ENCODE results near the gene RPTN. TPM values are rescaled to one million over a fixed set of nuclear protein-coding genes. Genes with fewer than 3 reads are reported as not detected.

RPTN gene
- polyA plus RNA-seq, 1 of the 3 experiments (the other 2 are of a cell fraction): not detected

DNA sequence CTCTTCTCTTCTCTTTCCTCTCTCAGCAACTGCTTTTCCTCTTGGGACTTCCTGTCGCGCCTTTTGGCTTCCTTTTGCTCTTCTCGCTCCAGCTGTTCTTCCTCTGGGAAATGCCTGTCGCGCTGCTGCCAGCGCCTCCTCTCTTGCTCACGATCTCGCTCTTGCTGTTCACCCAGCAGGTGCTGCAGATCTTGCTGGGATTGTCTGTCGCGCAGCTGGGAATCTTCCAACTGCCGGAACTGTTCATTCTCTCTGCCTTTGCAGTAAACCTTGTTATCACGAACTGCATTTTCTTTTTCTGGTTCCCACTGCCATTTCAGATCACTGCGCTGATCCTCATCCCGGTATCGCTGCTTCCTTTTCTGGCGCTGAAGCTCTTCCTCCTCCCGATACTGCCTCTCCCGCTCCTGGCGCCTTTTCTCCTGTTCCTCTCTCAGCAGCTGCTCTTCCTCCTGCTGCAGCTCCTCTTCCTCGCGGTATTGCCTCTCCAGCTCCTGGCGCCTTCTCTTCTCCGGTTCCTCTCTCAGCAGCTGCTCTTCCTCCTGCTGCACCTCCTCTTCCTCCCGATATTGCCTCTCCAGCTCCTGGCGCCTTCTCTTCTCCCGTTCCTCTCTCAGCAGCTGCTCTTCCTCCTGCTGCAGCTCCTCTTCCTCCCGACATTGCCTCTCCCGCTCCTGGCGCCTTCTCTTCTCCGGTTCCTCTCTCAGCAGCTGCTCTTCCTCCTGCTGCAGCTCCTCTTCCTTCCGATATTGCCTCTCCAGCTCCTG is 49.6 kb downstream of the RPTN start:
- Histone ChIP-seq H3K4me2 (peak overlapping the region; percentile 95), H3K9me2 (no peaks in the 10 kb centered on the region), H3K4me1 (ENCODE audit: control insufficient read depth in 1 of 2, insufficient read depth in 2 of 2, low read depth in 1 of 2, low read length in 1 of 2) (peaks cover 0 to 12% of the 10 kb centered on the region in 2 experiments; a peak in 1 of 4 replicates), H4K20me1 (ENCODE audit: insufficient read depth) (no peaks in the 10 kb centered on the region), H3K9me3 (no peaks in the 10 kb centered on the region), H3K36me3 (replicated peaks in 1 of 2; ENCODE audit: control insufficient read depth in 1 of 2, insufficient read depth in 2 of 2, low read length in 1 of 2) (no peaks in the 10 kb centered on the region), H3K9ac (no peak overlapping the region), H3K79me2 (ENCODE audit: insufficient read depth) (no peaks in the 10 kb centered on the region), H3F3A (replicated peaks; ENCODE audit: insufficient read depth) (peaks cover 3% of the 10 kb centered on the region), H3K27me3 (ENCODE audit: insufficient read depth) (peaks cover 94% of the 10 kb centered on the region), H3K4me3 (ENCODE audit: low read depth in 2 of 2, low read length in 1 of 2) (peak overlapping the region in 1 of 2 experiments; percentile 63; a peak in 2 of 4 replicates), H2AFZ (ENCODE audit: low read depth) (peak overlapping the region; percentile 91), H3K27ac (ENCODE audit: low read depth in 2 of 2, low read length in 1 of 2) (no peak overlapping the region)
- POLR2A ChIA-PET: no interaction called here
- 4% methylated on average over 31 of the region's 31 CpGs for WGBS (ENCODE audit: low lambda C conversion rate)
- TF ChIP-seq, protein P1, sequence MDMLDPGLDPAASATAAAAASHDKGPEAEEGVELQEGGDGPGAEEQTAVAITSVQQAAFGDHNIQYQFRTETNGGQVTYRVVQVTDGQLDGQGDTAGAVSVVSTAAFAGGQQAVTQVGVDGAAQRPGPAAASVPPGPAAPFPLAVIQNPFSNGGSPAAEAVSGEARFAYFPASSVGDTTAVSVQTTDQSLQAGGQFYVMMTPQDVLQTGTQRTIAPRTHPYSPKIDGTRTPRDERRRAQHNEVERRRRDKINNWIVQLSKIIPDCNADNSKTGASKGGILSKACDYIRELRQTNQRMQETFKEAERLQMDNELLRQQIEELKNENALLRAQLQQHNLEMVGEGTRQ (IDR thresholded peaks at IDR 0.05; ENCODE audit: borderline replicate concordance, low read depth, low read length): no peak
- TF ChIP-seq POLR2AphosphoS5 (IDR thresholded peaks at IDR 0.05; ENCODE audit: low read depth, low read length) (no peak), RAD21 (IDR thresholded peaks at IDR 0.05; ENCODE audit: low read length) (no peak), SIN3A (IDR thresholded peaks at IDR 0.05; ENCODE audit: borderline replicate concordance, low read depth, low read length) (no peak), NFIC (IDR thresholded peaks at IDR 0.05; ENCODE audit: borderline replicate concordance) (no peak), TEAD4 (IDR thresholded peaks at IDR 0.05; ENCODE audit: borderline replicate concordance, insufficient read depth) (no peak), MXI1 (IDR thresholded peaks at IDR 0.05; ENCODE audit: low read depth, low read length) (no peak), EP300 (IDR thresholded peaks at IDR 0.05; ENCODE audit: borderline replicate concordance in 1 of 2, low read depth in 1 of 2, low read length in 1 of 2) (no peak), ELF1 (IDR thresholded peaks at IDR 0.05) (no peak), RXRA (IDR thresholded peaks at IDR 0.05; ENCODE audit: borderline replicate concordance, low read depth) (no peak), FOXJ3 (CRISPR knock-in tag; IDR thresholded peaks at IDR 0.05) (no peak), TAF1 (IDR thresholded peaks at IDR 0.05; ENCODE audit: borderline replicate concordance, low read depth, low read length) (no peak), SMC3 (IDR thresholded peaks at IDR 0.05; ENCODE audit: low read depth, low read length) (no peak), CHD2 (IDR thresholded peaks at IDR 0.05; ENCODE audit: low read length, partially characterized antibody) (no peak), RCOR1 (IDR thresholded peaks at IDR 0.05; ENCODE audit: low read length) (no peak)
- TF ChIP-seq, protein P2, sequence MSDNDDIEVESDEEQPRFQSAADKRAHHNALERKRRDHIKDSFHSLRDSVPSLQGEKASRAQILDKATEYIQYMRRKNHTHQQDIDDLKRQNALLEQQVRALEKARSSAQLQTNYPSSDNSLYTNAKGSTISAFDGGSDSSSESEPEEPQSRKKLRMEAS (IDR thresholded peaks at IDR 0.05; ENCODE audit: low read depth): no peak
- TF ChIP-seq, protein P3, sequence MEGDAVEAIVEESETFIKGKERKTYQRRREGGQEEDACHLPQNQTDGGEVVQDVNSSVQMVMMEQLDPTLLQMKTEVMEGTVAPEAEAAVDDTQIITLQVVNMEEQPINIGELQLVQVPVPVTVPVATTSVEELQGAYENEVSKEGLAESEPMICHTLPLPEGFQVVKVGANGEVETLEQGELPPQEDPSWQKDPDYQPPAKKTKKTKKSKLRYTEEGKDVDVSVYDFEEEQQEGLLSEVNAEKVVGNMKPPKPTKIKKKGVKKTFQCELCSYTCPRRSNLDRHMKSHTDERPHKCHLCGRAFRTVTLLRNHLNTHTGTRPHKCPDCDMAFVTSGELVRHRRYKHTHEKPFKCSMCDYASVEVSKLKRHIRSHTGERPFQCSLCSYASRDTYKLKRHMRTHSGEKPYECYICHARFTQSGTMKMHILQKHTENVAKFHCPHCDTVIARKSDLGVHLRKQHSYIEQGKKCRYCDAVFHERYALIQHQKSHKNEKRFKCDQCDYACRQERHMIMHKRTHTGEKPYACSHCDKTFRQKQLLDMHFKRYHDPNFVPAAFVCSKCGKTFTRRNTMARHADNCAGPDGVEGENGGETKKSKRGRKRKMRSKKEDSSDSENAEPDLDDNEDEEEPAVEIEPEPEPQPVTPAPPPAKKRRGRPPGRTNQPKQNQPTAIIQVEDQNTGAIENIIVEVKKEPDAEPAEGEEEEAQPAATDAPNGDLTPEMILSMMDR (IDR thresholded peaks at IDR 0.05): no peak
- TF ChIP-seq, protein P4, sequence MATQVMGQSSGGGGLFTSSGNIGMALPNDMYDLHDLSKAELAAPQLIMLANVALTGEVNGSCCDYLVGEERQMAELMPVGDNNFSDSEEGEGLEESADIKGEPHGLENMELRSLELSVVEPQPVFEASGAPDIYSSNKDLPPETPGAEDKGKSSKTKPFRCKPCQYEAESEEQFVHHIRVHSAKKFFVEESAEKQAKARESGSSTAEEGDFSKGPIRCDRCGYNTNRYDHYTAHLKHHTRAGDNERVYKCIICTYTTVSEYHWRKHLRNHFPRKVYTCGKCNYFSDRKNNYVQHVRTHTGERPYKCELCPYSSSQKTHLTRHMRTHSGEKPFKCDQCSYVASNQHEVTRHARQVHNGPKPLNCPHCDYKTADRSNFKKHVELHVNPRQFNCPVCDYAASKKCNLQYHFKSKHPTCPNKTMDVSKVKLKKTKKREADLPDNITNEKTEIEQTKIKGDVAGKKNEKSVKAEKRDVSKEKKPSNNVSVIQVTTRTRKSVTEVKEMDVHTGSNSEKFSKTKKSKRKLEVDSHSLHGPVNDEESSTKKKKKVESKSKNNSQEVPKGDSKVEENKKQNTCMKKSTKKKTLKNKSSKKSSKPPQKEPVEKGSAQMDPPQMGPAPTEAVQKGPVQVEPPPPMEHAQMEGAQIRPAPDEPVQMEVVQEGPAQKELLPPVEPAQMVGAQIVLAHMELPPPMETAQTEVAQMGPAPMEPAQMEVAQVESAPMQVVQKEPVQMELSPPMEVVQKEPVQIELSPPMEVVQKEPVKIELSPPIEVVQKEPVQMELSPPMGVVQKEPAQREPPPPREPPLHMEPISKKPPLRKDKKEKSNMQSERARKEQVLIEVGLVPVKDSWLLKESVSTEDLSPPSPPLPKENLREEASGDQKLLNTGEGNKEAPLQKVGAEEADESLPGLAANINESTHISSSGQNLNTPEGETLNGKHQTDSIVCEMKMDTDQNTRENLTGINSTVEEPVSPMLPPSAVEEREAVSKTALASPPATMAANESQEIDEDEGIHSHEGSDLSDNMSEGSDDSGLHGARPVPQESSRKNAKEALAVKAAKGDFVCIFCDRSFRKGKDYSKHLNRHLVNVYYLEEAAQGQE (IDR thresholded peaks at IDR 0.05; ENCODE audit: low read depth, low read length): no peak
- TF ChIP-seq, protein P5, sequence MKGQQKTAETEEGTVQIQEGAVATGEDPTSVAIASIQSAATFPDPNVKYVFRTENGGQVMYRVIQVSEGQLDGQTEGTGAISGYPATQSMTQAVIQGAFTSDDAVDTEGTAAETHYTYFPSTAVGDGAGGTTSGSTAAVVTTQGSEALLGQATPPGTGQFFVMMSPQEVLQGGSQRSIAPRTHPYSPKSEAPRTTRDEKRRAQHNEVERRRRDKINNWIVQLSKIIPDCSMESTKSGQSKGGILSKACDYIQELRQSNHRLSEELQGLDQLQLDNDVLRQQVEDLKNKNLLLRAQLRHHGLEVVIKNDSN (IDR thresholded peaks at IDR 0.05; ENCODE audit: borderline replicate concordance, low read depth): no peak
- CTCF ChIA-PET: no interaction called here
- no peak for DNase-seq

Measured in SK-N-SH (cell line).